ENCODE data around the gene P3H3. TPM values are rescaled to one million over a fixed set of nuclear protein-coding genes. Genes with fewer than 3 reads are reported as not detected.

The P3H3 gene
- total and polyA plus RNA-seq, 2 of the 4 experiments (the other 2 are of a cell fraction) = 27.8 to 83.9 TPM

DNA sequence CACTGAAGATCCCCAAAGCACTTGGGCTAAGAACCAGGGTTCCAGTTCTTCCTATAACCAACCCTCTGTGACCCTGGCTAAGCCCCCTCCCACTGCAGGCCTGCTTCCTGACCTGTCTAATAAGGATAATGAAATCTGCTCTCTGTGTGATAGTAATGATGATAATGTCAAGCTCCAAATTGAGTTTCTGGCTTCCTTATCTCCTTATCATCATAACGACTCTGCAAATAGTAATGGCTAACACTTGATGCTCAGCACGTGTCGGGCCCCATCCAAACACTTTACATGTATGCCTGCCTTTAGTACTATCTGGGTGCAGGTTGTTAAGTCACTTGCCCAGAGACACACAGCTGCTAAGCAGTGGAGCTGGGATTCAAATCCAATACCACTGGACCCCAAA, 11.6 kb upstream of the P3H3 start:
- H2AK9ac ChIP-seq (replicated peaks; ENCODE audit: low read depth, low read length, poor library complexity) = no peak overlapping the region
- no TSS peak for BruUV-seq (replicated peaks)
- ATAC-seq (ENCODE audit: low read depth) = no peak
- TF ChIP-seq CHD1 (IDR thresholded peaks at IDR 0.05; ENCODE audit: low read depth, low read length) = no peak
- TF ChIP-seq CEBPB (IDR thresholded peaks at IDR 0.05; ENCODE audit: low read depth, low read length) = no peak
- no peak for TF ChIP-seq NFE2L2 (IDR thresholded peaks at IDR 0.05; ENCODE audit: low read depth, low read length)
- TF ChIP-seq RFX5 (IDR thresholded peaks at IDR 0.05; ENCODE audit: low read depth, low read length) = no peak
- TF ChIP-seq, protein P1, sequence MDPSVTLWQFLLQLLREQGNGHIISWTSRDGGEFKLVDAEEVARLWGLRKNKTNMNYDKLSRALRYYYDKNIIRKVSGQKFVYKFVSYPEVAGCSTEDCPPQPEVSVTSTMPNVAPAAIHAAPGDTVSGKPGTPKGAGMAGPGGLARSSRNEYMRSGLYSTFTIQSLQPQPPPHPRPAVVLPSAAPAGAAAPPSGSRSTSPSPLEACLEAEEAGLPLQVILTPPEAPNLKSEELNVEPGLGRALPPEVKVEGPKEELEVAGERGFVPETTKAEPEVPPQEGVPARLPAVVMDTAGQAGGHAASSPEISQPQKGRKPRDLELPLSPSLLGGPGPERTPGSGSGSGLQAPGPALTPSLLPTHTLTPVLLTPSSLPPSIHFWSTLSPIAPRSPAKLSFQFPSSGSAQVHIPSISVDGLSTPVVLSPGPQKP (IDR thresholded peaks at IDR 0.05; ENCODE audit: borderline replicate concordance, low read depth, low read length) = no peak
- no peak for TF ChIP-seq MAZ (IDR thresholded peaks at IDR 0.05; ENCODE audit: borderline replicate concordance, low read depth, low read length)
- TF ChIP-seq POLR2A (IDR thresholded peaks at IDR 0.05; ENCODE audit: low read depth, low read length) = no peak
- TF ChIP-seq, protein P2, sequence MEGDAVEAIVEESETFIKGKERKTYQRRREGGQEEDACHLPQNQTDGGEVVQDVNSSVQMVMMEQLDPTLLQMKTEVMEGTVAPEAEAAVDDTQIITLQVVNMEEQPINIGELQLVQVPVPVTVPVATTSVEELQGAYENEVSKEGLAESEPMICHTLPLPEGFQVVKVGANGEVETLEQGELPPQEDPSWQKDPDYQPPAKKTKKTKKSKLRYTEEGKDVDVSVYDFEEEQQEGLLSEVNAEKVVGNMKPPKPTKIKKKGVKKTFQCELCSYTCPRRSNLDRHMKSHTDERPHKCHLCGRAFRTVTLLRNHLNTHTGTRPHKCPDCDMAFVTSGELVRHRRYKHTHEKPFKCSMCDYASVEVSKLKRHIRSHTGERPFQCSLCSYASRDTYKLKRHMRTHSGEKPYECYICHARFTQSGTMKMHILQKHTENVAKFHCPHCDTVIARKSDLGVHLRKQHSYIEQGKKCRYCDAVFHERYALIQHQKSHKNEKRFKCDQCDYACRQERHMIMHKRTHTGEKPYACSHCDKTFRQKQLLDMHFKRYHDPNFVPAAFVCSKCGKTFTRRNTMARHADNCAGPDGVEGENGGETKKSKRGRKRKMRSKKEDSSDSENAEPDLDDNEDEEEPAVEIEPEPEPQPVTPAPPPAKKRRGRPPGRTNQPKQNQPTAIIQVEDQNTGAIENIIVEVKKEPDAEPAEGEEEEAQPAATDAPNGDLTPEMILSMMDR (conservative IDR thresholded peaks at IDR 0.05; ENCODE audit: low read depth, low read length) = no peak
- no peak for TF ChIP-seq FOS (IDR thresholded peaks at IDR 0.05; ENCODE audit: low read depth, low read length)
- TF ChIP-seq MAFK (IDR thresholded peaks at IDR 0.05; ENCODE audit: low read depth, low read length) = no peak
- TF ChIP-seq BHLHE40 (IDR thresholded peaks at IDR 0.05; ENCODE audit: low read depth, low read length) = no peak
- no peak for TF ChIP-seq MXI1 (IDR thresholded peaks at IDR 0.05; ENCODE audit: borderline replicate concordance, low read depth, low read length)
- TF ChIP-seq, protein P3, sequence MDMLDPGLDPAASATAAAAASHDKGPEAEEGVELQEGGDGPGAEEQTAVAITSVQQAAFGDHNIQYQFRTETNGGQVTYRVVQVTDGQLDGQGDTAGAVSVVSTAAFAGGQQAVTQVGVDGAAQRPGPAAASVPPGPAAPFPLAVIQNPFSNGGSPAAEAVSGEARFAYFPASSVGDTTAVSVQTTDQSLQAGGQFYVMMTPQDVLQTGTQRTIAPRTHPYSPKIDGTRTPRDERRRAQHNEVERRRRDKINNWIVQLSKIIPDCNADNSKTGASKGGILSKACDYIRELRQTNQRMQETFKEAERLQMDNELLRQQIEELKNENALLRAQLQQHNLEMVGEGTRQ (IDR thresholded peaks at IDR 0.05; ENCODE audit: low read depth, low read length) = no peak
- no peak for TF ChIP-seq RAD21 (IDR thresholded peaks at IDR 0.05; ENCODE audit: low read length)
- TF ChIP-seq SMC3 (IDR thresholded peaks at IDR 0.05; ENCODE audit: low read depth, low read length) = no peak
- no peak for TF ChIP-seq RCOR1 (IDR thresholded peaks at IDR 0.05; ENCODE audit: insufficient replicate concordance, low read length)
- H3K9me3 ChIP-seq (ENCODE audit: control insufficient read depth, insufficient read depth, low read length) = no peaks in the 10 kb centered on the region
- peaks cover 3% of the 10 kb centered on the region for H3K36me3 ChIP-seq (ENCODE audit: control insufficient read depth, insufficient read depth, low read length)
- H2AK5ac ChIP-seq (ENCODE audit: low read depth, low read length) = no peak overlapping the region
- no peak overlapping the region for H3K23ac ChIP-seq (ENCODE audit: low read depth, low read length)
- no peak overlapping the region for H3K9ac ChIP-seq (ENCODE audit: low read depth, low read length)
- WGBS, 2 experiments (ENCODE audit: extremely low coverage in 2 of 2, insufficient read length in 1 of 2) = 70% methylated on average over 2 of the region's 3 CpGs; no CpG with 5 or more reads in 1 of the 2 experiments
- H2BK20ac ChIP-seq (ENCODE audit: low read depth, low read length) = no peak overlapping the region
- H2AFZ ChIP-seq (replicated peaks; ENCODE audit: low read length, poor library complexity) = no peak overlapping the region
- no peak for DNase-seq
- peaks cover 4% of the 10 kb centered on the region; the same call in 1 of the 2 replicates for H3K4me1 ChIP-seq (ENCODE audit: control insufficient read depth, insufficient read depth, low read length)
- H2BK15ac ChIP-seq (ENCODE audit: low read depth, low read length) = no peak overlapping the region
- H3K4me2 ChIP-seq (ENCODE audit: low read depth, low read length) = no peak overlapping the region
- no peaks in the 10 kb centered on the region for H4K20me1 ChIP-seq (ENCODE audit: insufficient read depth, low read length)
- H4K5ac ChIP-seq (ENCODE audit: low read depth, low read length) = no peak overlapping the region
- no peak overlapping the region for H4K91ac ChIP-seq (ENCODE audit: insufficient read depth, low read depth, low read length)
- 0 out of 2 replicates have a peak, but pooled peaks cover 2% of the 10 kb centered on the region for H3K27me3 ChIP-seq (ENCODE audit: control insufficient read depth, insufficient read depth, low read length)
- no peak overlapping the region for H4K8ac ChIP-seq (ENCODE audit: low read depth in 2 of 2, low read length in 2 of 2)
- no peak overlapping the region for H3K18ac ChIP-seq (ENCODE audit: low read depth, low read length)
- peaks cover 4% of the 10 kb centered on the region; the same call in 1 of the 2 replicates for H3K9me1 ChIP-seq (ENCODE audit: insufficient read depth, low read length)
- H3K56ac ChIP-seq (ENCODE audit: extremely low read depth, insufficient read depth, low read length) = no peak overlapping the region
- ChIA-PET POLR2A (ENCODE audit: unreplicated experiment) (no interaction called here), CTCF (no interaction called here)
- 0 out of 4 replicates have a peak, but pooled peaks cover 0 to 3% of the 10 kb centered on the region in 2 experiments for H3K79me1 ChIP-seq (ENCODE audit: low read depth in 1 of 2, low read length in 2 of 2)
- dilution Hi-C loops (cut with HindIII; ENCODE audit: low sequenced_read_pairs, unreplicated experiment) = no loop called here
- intact Hi-C loops (cut with micrococcal nuclease) = no loop called here
- no peak overlapping the region for H3K4ac ChIP-seq (ENCODE audit: low read depth, low read length)
- H2BK5ac ChIP-seq (ENCODE audit: low read depth, low read length, poor library complexity, severe bottlenecking) = no peak overlapping the region
- no peak overlapping the region for H2BK120ac ChIP-seq (ENCODE audit: low read depth, low read length)
- in situ Hi-C loops (cut with MboI; ENCODE audit: low sequenced_read_pairs) = no loop called here
- H3K4me3 ChIP-seq (ENCODE audit: insufficient read depth, low read depth, low read length) = no peak overlapping the region
- no peak overlapping the region for H3K27ac ChIP-seq (ENCODE audit: insufficient read depth, low read length)
- H3K14ac ChIP-seq (replicated peaks; ENCODE audit: low read depth, low read length) = no peak overlapping the region
